CD4-positive, alpha-beta memory T cell (primary cell): ENCODE results near the gene RNU4-1. TPM values are rescaled to one million over a fixed set of nuclear protein-coding genes. Genes with fewer than 3 reads are reported as not detected.
A peak's percentile ranks its signal among the peaks of the same experiment; 100 is the strongest.
"Not testable (repeated sequence)": the region's sequence is repeated elsewhere in the genome, so short reads cannot be mapped to it uniquely, and the experiment has no call there.

Experiments used
- CTCF ChIA-PET: fragments of 350-600 bp; sonication (Branson Sonifier 250); formaldehyde crosslinking; loops from one replicate; lab custom pipeline; 2021; ENCODE audit warnings: inconsistent platforms; ENCODE audit not compliant: partially characterized antibody; lab: Charles Lee
- POLR2A ChIA-PET: fragments of 350-600 bp; sonication (Branson Sonifier 250); formaldehyde crosslinking; loops from one replicate; lab custom pipeline; 2021; ENCODE audit not compliant: partially characterized antibody; lab: Charles Lee
- DNase-seq, 5 donors: peaks; one replicate each; pipeline versions ENCODE4 v3.0.0 to v3.0.0-alpha.2; 2020 to 2022; ENCODE audit warnings: mixed read lengths in 1 of 5
- H3K27ac ChIP-seq: one replicate; pipeline ENCODE4 v1.7.0; 2013; ENCODE audit warnings: low read depth, low read length
- H3K27me3 ChIP-seq: 2 replicates; pipeline ENCODE4 v1.7.0; 2013; ENCODE audit warnings: mild to moderate bottlenecking, low read length, moderate library complexity; ENCODE audit not compliant: insufficient read depth
- H3K36me3 ChIP-seq: 2 replicates; pipeline ENCODE4 v1.7.0; 2013; ENCODE audit warnings: mild to moderate bottlenecking, low read length, moderate library complexity; ENCODE audit not compliant: insufficient read depth
- H3K4me1 ChIP-seq: 2 replicates; pipeline ENCODE4 v1.7.0; 2013; ENCODE audit warnings: mild to moderate bottlenecking, low read length, moderate library complexity; ENCODE audit not compliant: insufficient read depth
- H3K4me3 ChIP-seq, 2 donors: one replicate each; pipeline ENCODE4 v1.7.0; 2013; ENCODE audit warnings: low read length in 2 of 2, mild to moderate bottlenecking in 1 of 2
- H3K9me3 ChIP-seq, 2 donors: one replicate each; pipeline ENCODE4 v1.7.0; 2013; ENCODE audit warnings: low read length in 2 of 2, control low read depth in 1 of 2; ENCODE audit not compliant: control insufficient read depth in 1 of 2
- H3K27ac Mint-ChIP-seq, 7 donors: one replicate each; pipeline ENCODE4 v1.8.0; 2020 to 2021; ENCODE audit warnings: mixed read lengths in 7 of 7, mild to moderate bottlenecking in 6 of 7, inconsistent platforms in 3 of 7, moderate library complexity in 3 of 7
- H3K27me3 Mint-ChIP-seq, 2 donors: one replicate each; pipeline ENCODE4 v1.8.0; 2020 to 2021; ENCODE audit warnings: mixed read lengths in 2 of 2
- H3K36me3 Mint-ChIP-seq, 2 donors: one replicate each; pipeline ENCODE4 v1.8.0; 2020 to 2021; ENCODE audit warnings: mixed read lengths in 2 of 2, inconsistent platforms in 1 of 2, mild to moderate bottlenecking in 1 of 2
- H3K4me1 Mint-ChIP-seq, 4 donors: one replicate each; pipeline ENCODE4 v1.8.0; 2020 to 2021; ENCODE audit warnings: mixed read lengths in 4 of 4, mild to moderate bottlenecking in 1 of 4
- H3K4me3 Mint-ChIP-seq, 8 donors: one replicate each; pipeline ENCODE4 v1.8.0; 2020 to 2021; ENCODE audit warnings: mixed read lengths in 8 of 8, mild to moderate bottlenecking in 7 of 8, moderate library complexity in 6 of 8, inconsistent platforms in 3 of 8
- H3K9me3 Mint-ChIP-seq, 8 donors: one replicate each; pipeline ENCODE4 v1.8.0; 2020 to 2021; ENCODE audit warnings: mixed read lengths in 8 of 8, mild to moderate bottlenecking in 5 of 8, inconsistent platforms in 3 of 8, moderate library complexity in 1 of 8
- intact Hi-C: fragments of 100-400 bp; cut with micrococcal nuclease; formaldehyde crosslinking; loops from one replicate; pipeline ENCODE4 v1.15.1; 2023
- polyA plus RNA-seq, 2 donors: library from polyadenylated mRNA; unstranded; fragments of 300-500 nt; fragmentation: Illumina TruSeq; gene quantifications; one replicate each; pipeline ENCODE4 v1.2.3, GENCODE V29; 2021
- total RNA-seq, 2 experiments: library from RNA; stranded (reverse); gene quantifications; one replicate each; pipeline ENCODE4 v1.2.3, GENCODE V29; 2021

Gene RNU4-1
- total and polyA plus RNA-seq, 4 experiments from 2014 or later, result 925 to 1,200 TPM; not detected in 2

DNA sequence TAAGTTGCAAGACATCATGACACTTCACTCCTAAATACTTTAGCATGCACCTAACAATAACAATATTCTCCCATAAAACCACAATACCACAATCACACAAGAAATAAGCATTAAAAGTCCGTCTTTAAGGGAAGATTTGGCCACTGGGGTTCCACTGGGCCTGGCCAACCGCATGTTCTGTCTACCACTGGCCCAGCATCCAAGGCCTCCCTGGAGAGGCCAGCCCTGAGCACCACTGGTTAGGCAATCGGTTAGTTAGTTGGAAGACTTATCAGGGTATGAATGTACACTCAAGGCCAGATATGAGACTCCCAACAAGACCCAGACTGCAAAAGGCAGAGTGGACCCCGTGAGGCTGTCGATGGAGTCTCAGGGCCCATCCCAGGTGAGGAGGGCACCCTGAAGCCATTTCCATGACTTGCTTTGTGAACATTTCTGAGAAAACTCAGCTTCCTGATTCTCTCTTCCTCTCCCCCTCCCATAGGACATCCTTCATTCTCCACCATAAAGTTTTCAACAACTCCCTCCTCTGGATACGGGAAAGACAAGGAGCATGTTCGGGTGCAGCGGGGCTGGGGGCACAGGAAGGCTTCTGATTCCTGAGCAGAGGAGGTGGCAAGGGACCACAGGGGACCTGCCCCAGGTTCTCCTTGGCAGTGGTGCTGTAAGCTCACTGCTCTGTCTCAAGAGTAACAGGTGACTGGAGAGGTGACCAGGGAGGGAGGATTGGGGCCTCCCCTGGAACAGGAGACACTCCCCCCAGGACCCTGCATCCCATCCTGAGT lies 33.4 kb downstream of the RNU4-1 start:
- no peaks in the 10 kb centered on the region for H3K27me3 Mint-ChIP-seq
- Histone ChIP-seq H3K4me1 (peaks cover 100% of the 10 kb centered on the region), H3K27me3 (no peaks in the 10 kb centered on the region), H3K27ac (no peak overlapping the region), H3K4me3 (no peak overlapping the region), H3K9me3 (no peaks in the 10 kb centered on the region), H3K36me3 (no peaks in the 10 kb centered on the region)
- H3K4me1 Mint-ChIP-seq, result peaks cover 59 to 94% (median 79%) of the 10 kb centered on the region in 4 donors
- ChIA-PET POLR2A (interaction anchor here (0.8 to 12.5 kb wide), 5 partner anchors 9 to 59 kb away, joined by 4 to 338 read pairs (median 176); partner anchors contain the start of genes RNU4-1, RNU4-2 and RPLP0), CTCF (interaction anchor here (1.0 to 32.3 kb wide), 4 partner anchors 10 to 58 kb away, joined by 3 to 1075 read pairs (median 99); partner anchors contain the start of gene RPLP0)
- H3K27ac Mint-ChIP-seq, result peak overlapping the region; percentile 6 to 96 (median 92)
- intact Hi-C loops, result no loop called here
- no peak for DNase-seq
- peaks cover 23 to 55% of the 10 kb centered on the region in 2 donors for H3K36me3 Mint-ChIP-seq
- H3K4me3 Mint-ChIP-seq, result peak overlapping the region; percentile 34 to 94 (median 58)
- H3K9me3 Mint-ChIP-seq, result peaks cover 0 to 3% (median 0%) of the 10 kb centered on the region in 8 donors

DNA sequence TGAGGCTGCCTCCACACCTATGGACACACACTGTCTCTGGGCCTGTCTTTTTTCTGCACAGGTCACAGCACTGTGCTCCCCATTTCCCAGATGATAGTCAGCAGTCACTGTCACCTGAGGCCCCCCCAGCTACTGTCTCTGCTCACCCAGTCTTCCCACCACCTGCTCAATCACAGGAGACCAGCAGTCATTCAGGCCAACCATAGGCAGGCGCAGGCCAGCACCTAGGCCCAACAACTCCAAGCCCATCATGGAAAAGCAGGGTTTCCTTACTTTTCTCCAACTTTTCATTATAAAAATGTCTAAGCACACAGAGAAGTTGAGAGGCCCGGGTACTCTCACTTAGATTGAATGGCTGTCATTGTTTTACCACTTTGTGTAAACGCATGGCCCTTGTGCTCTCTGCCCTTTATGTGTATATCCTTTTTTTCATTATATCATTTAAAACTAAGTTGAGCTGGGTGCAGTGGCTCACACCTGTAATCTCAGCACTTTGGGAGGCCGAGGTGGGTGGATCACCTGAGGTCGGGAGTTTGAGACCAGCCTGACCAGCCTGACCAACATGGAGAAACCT lies 34.6 kb downstream of the RNU4-1 start:
- Mint-ChIP-seq H3K27ac (peak overlapping the region; percentile 79 to 96 (median 88)), H3K4me1 (peaks cover 65 to 94% (median 83%) of the 10 kb centered on the region in 4 donors), H3K4me3 (peak overlapping the region; percentile 4 to 72 (median 60)), H3K27me3 (no peaks in the 10 kb centered on the region), H3K36me3 (peaks cover 21 to 56% of the 10 kb centered on the region in 2 donors), H3K9me3 (peaks cover 0 to 3% (median 0%) of the 10 kb centered on the region in 8 donors)
- peaks cover 100% of the 10 kb centered on the region for H3K4me1 ChIP-seq
- no peaks in the 10 kb centered on the region for H3K36me3 ChIP-seq
- no peaks in the 10 kb centered on the region for H3K9me3 ChIP-seq
- H3K4me3 ChIP-seq, result no peak overlapping the region
- no peak for DNase-seq
- H3K27ac ChIP-seq, result no peak overlapping the region
- intact Hi-C loops, result no loop called here
- POLR2A ChIA-PET, result interaction anchor here (0.9 to 12.5 kb wide), 4 partner anchors 31 to 133 kb away, joined by 3 to 338 read pairs (median 90); partner anchors contain the start of genes RNU4-1, RNU4-2 and RPLP0
- CTCF ChIA-PET, result interaction anchor here (0.6 to 32.3 kb wide), 6 partner anchors 11 to 1221 kb away, joined by 3 to 1075 read pairs (median 3); partner anchors contain the start of gene RPLP0
- H3K27me3 ChIP-seq, result no peaks in the 10 kb centered on the region

DNA sequence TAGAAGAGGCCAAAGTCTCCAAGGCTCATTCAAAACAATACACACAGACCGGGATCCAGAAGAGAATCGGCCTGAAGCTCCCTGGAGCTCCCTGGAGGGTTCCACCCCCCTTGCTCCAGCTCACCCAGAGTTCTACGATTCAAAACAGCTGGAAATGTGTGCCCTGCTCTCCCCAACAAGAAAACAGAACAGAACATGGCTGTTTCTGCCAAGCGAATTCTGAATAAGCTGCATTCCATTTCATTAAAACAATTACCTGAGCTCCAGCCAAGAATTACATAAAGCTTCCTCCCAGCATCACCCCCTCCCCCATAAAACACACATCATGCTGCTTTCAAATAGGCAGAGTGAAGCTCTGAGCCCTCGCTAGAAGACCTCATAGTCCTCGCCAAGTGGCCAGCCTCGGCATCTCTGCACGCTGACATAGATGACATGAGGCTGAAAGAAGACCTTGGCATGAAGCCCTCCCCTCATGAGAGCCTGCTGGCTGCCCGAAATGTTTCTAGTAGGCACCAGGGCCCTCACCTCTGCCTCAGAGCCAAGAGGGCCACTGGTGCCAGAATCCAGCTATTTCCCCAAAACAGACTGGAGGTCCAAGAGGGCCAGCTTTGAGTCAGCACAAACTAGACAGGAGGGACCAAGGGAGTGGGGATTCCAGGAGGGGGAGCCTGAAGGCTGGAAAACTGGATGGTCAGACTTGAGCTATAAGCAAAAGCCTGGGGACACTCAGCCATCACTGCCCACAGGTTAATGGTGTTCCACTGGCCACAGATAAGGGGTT lies 35.8 kb downstream of the RNU4-1 start:
- Histone ChIP-seq H3K27me3 (no peaks in the 10 kb centered on the region), H3K9me3 (no peaks in the 10 kb centered on the region), H3K4me1 (peaks cover 100% of the 10 kb centered on the region), H3K4me3 (no peak overlapping the region), H3K27ac (no peak overlapping the region), H3K36me3 (no peaks in the 10 kb centered on the region)
- CTCF ChIA-PET, result interaction anchor here (1.0 to 32.3 kb wide), 6 partner anchors 8 to 56 kb away, joined by 3 to 1075 read pairs (median 7); partner anchors contain the start of genes PXN, RPLP0 and SIRT4
- Mint-ChIP-seq H3K36me3 (peaks cover 14 to 48% of the 10 kb centered on the region in 2 donors), H3K9me3 (peaks cover 0 to 3% (median 0%) of the 10 kb centered on the region in 8 donors), H3K27ac (peak overlapping the region; percentile 77 to 96 (median 91)), H3K27me3 (no peaks in the 10 kb centered on the region), H3K4me3 (peak overlapping the region in 7 of 8 donors; percentile 20 to 71 (median 41)), H3K4me1 (peaks cover 64 to 94% (median 82%) of the 10 kb centered on the region in 4 donors)
- DNase-seq, result no peak
- POLR2A ChIA-PET, result interaction anchor here (1.1 to 13.9 kb wide), 4 partner anchors 6 to 56 kb away, joined by 5 to 338 read pairs (median 156); partner anchors contain the start of genes PXN, RNU4-2 and RPLP0
- intact Hi-C loops, result no loop called here

DNA sequence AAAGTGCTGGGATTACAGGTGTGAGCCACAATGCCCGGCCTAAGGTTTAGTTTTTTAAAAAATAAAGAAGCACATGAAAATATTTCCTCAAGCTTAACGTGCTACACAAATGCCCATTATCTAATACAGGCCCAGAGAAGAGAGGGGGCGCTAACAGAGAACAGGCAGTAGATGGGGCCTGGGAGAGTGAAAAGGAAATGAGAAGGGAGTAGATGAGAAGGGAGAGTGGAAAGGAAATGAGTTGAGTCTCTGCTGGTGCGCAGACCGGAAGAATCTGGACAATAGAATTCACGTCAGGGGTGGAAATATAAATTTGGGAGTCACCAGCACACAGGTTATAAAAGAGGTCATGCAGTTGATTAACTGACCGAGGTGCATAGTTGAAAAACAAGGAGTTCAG lies 38.2 kb downstream of the RNU4-1 start:
- H3K27ac ChIP-seq, result peak overlapping the region; percentile 66
- peaks cover 64 to 93% (median 79%) of the 10 kb centered on the region in 4 donors for H3K4me1 Mint-ChIP-seq

DNA sequence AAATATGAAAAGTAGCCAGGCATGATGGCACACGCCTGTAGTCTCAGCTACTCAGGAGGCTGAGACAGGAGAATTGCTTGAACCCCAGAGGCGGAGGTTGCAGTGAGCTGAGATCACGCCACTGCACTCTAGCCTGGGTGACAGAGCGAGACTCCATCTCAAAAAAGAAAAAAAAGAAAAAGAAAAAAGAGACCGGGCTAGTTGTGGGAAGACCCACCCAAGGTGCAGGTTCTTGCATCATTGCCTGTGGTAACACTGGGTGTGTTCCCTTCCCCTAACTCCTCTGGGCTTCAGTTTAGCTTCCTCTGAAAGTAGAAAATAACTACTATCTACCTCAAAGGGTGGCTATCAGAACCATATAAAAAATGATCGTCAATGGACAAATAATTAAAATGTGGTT lies 39.7 kb downstream of the RNU4-1 start:
- Mint-ChIP-seq H3K36me3 (peaks cover 14 to 42% of the 10 kb centered on the region in 2 donors), H3K4me3 (peak overlapping the region; percentile 69 to 89 (median 80)), H3K27ac (peak overlapping the region; percentile 84 to 99 (median 97)), H3K4me1 (peaks cover 68 to 96% (median 84%) of the 10 kb centered on the region in 4 donors)
- peak overlapping the region; percentile 66 for H3K27ac ChIP-seq
- H3K36me3 ChIP-seq, H3K9me3 ChIP-seq, H3K27me3 Mint-ChIP-seq, H3K27me3 ChIP-seq, intact Hi-C loops, H3K9me3 Mint-ChIP-seq: not testable (repeated sequence)
- POLR2A ChIA-PET, result interaction anchor here (1.9 to 13.9 kb wide), 8 partner anchors 10 to 52 kb away, joined by 5 to 301 read pairs (median 60); partner anchors contain the start of genes PXN, RNU4-1, RNU4-2 and RPLP0
- peaks cover 99% of the 10 kb centered on the region for H3K4me1 ChIP-seq
- CTCF ChIA-PET, result interaction anchor here (1.5 to 32.3 kb wide), 5 partner anchors 11 to 52 kb away, joined by 7 to 1075 read pairs (median 17); partner anchors contain the start of genes PXN and RPLP0
- DNase-seq, result peak; percentile 79 to 86 (median 82)
- H3K4me3 ChIP-seq, result peak overlapping the region in 1 of 2 donors; percentile 33

More for the DNA sequence above, 38.2 kb downstream of the RNU4-1 start:
- Histone ChIP-seq H3K36me3 (no peaks in the 10 kb centered on the region), H3K4me3 (no peak overlapping the region), H3K4me1 (peaks cover 99% of the 10 kb centered on the region), H3K27me3 (no peaks in the 10 kb centered on the region), H3K9me3 (no peaks in the 10 kb centered on the region)
- H3K27ac Mint-ChIP-seq, result peak overlapping the region; percentile 84 to 99 (median 97)
- no peak for DNase-seq
- no peaks in the 10 kb centered on the region for H3K27me3 Mint-ChIP-seq
- ChIA-PET POLR2A (interaction anchor here (9.9 to 13.9 kb wide), 4 partner anchors 9 to 53 kb away, joined by 94 to 301 read pairs (median 190); partner anchors contain the start of genes PXN, RNU4-1, RNU4-2 and RPLP0), CTCF (interaction anchor here (15.8 to 32.3 kb wide), 2 partner anchors 10 to 30 kb away, joined by 192 to 1075 read pairs; partner anchors contain the start of gene PXN)
- peaks cover 0 to 3% (median 0%) of the 10 kb centered on the region in 8 donors for H3K9me3 Mint-ChIP-seq
- intact Hi-C loops, result no loop called here
- H3K36me3 Mint-ChIP-seq, result peaks cover 13 to 43% of the 10 kb centered on the region in 2 donors
- peak overlapping the region in 7 of 8 donors; percentile 29 to 80 (median 68) for H3K4me3 Mint-ChIP-seq
